ENCODE data around the gene SFT2D3. TPM values are rescaled to one million over a fixed set of nuclear protein-coding genes. Genes with fewer than 3 reads are reported as not detected.
A peak's percentile ranks its signal among the peaks of the same experiment; 100 is the strongest.

Gene SFT2D3
- total RNA-seq, 1 experiment from 2014 or later: 4.7 TPM

- Mint-ChIP-seq H3K27me3 (ENCODE audit: low read depth) (no peaks in the 10 kb centered on the region), H3K4me3 (no peak overlapping the region), H3K9me3 (no peaks in the 10 kb centered on the region), H3K4me1 (peaks cover 0 to 5% of the 10 kb centered on the region in 2 experiments; a peak in 2 of 4 replicates), H3K27ac (peak overlapping the region in 1 of 3 experiments; percentile 79; a peak in 1 of 7 replicates), H3K36me3 (ENCODE audit: insufficient read depth in 1 of 3, low read depth in 3 of 3) (peaks cover 23 to 82% (median 68%) of the 10 kb centered on the region in 3 experiments)
- H2BK15ac ChIP-seq (ENCODE audit: low read depth, low read length): no peak overlapping the region
- no peak overlapping the region for H3K18ac ChIP-seq (ENCODE audit: insufficient read length, low read depth, low read length)
- H2AK5ac ChIP-seq (ENCODE audit: insufficient read length, low read length): no peak overlapping the region
- no peak overlapping the region for H3K23ac ChIP-seq (ENCODE audit: insufficient read length, low read depth, low read length)
- DNase-seq: no peak
- no peak overlapping the region for H3K9ac ChIP-seq (ENCODE audit: extremely low read depth, insufficient read length, low read length)
- H3K56ac ChIP-seq (ENCODE audit: insufficient read length, low read depth, low read length): no peak overlapping the region
- H2BK20ac ChIP-seq (ENCODE audit: low read depth, low read length, poor library complexity, severe bottlenecking): no peak overlapping the region
- no peaks in the 10 kb centered on the region for H3K79me1 ChIP-seq (ENCODE audit: insufficient read depth, low read depth, low read length, poor library complexity, severe bottlenecking)
- no peak overlapping the region for H3K4me2 ChIP-seq (ENCODE audit: insufficient read depth, insufficient read length, low read length)
- no peak overlapping the region for H3T11ph ChIP-seq (ENCODE audit: low read length)
- H2BK12ac ChIP-seq (ENCODE audit: insufficient read length, low read depth, low read length): no peak overlapping the region
- H2BK5ac ChIP-seq (ENCODE audit: insufficient read length, low read length): no peak overlapping the region
- no peak overlapping the region for H3K27ac ChIP-seq (ENCODE audit: insufficient read length, low read depth, low read length)
- no peak for TF ChIP-seq CTCF (conservative IDR thresholded peaks at IDR 0.05)
- no peak overlapping the region for H2AFZ ChIP-seq (ENCODE audit: low read length)
- peaks cover 3% of the 10 kb centered on the region; the same call in 1 of the 2 replicates for H3K79me2 ChIP-seq (ENCODE audit: insufficient read depth, low read length)
- H4K20me1 ChIP-seq (ENCODE audit: control insufficient read depth, insufficient read depth, insufficient read length): no peaks in the 10 kb centered on the region
- H2BK120ac ChIP-seq (ENCODE audit: low read depth, low read length, poor library complexity, severe bottlenecking): no peak overlapping the region
- WGBS (ENCODE audit: extremely low coverage, insufficient read length, low lambda C conversion rate): no CpG with 5 or more reads among the region's 9 CpGs
- H4K91ac ChIP-seq (ENCODE audit: insufficient read length, low read depth, low read length): no peak overlapping the region
- no peaks in the 10 kb centered on the region for H3K27me3 ChIP-seq (ENCODE audit: insufficient read depth, low read length)
- no peak overlapping the region for H4K8ac ChIP-seq (replicated peaks; ENCODE audit: insufficient read length, low read depth, low read length)
- no peaks in the 10 kb centered on the region for H3K4me1 ChIP-seq (ENCODE audit: insufficient read depth, low read length)
- H3K4ac ChIP-seq (ENCODE audit: low read depth, low read length): no peak overlapping the region
- H4K5ac ChIP-seq (ENCODE audit: insufficient read length, low read depth, low read length): no peak overlapping the region
- H3K14ac ChIP-seq (ENCODE audit: insufficient read depth, low read length): no peak overlapping the region
- H3K9me3 ChIP-seq (ENCODE audit: control insufficient read depth, low read depth, low read length): no peaks in the 10 kb centered on the region
- no peaks in the 10 kb centered on the region for H3K23me2 ChIP-seq (ENCODE audit: insufficient read length, low read depth, low read length, poor library complexity, severe bottlenecking)
Observed at GRCh38 chr2:127707890-127708648, 6.8 kb downstream of the SFT2D3 start.

Data from H9 (cell line).